NCI-H2227 treated with DMSO at 0.1 percent for 48 hours (cell line): ENCODE data around the gene TMEM222.
"Not testable (repeated sequence)": the region's sequence is repeated elsewhere in the genome, so short reads cannot be mapped to it uniquely, and the experiment has no call there.

Experiments used
- DNase-seq: peaks from one replicate; lab custom pipeline; 2025; lab: John Stamatoyannopoulos, UW

Gene TMEM222

GRCh38 chr1:27380766-27381733 is 59.1 kb downstream of the TMEM222 start:
- no peak for DNase-seq

GRCh38 chr1:27381969-27382762 is 60.2 kb downstream of the TMEM222 start:
- DNase-seq: no peak

- DNase-seq: no peak
Measured at GRCh38 chr1:27383039-27383605, 61.2 kb downstream of the TMEM222 start, which contains the start of gene CD164L2. Gene CD164L2, minus strand, starts transcription at chr1:27383333. Its CDS starts 94 bp downstream, at chr1:27383239.

GRCh38 chr1:27383661-27384060 is 61.7 kb downstream of the TMEM222 start:
- no peak for DNase-seq

- not testable (repeated sequence) for DNase-seq
Measured at GRCh38 chr1:27384797-27385196, 62.8 kb downstream of the TMEM222 start.
